ENCODE measurements around the gene CFH. TPM values are rescaled to one million over a fixed set of nuclear protein-coding genes. Genes with fewer than 3 reads are reported as not detected.

CFH gene
- total RNA-seq, 1 donor from 2014 or later: 24.0 TPM

GRCh38 chr1:196717868-196718267 is 66.0 kb downstream of the CFH start:
- TF ChIP-seq CTCF (IDR thresholded peaks at IDR 0.05): no peak
- H3K27ac Mint-ChIP-seq (ENCODE audit: unreplicated experiment): no peak overlapping the region
- no peak overlapping the region for H3K4me3 Mint-ChIP-seq (ENCODE audit: unreplicated experiment)
- H3K27me3 Mint-ChIP-seq (ENCODE audit: low read depth): peaks cover 11% of the 10 kb centered on the region
- H3K9me3 Mint-ChIP-seq (ENCODE audit: low read depth): no peaks in the 10 kb centered on the region
- H3K36me3 Mint-ChIP-seq (ENCODE audit: low read depth): peaks cover 9% of the 10 kb centered on the region
- H3K4me1 Mint-ChIP-seq (ENCODE audit: low read depth): no peaks in the 10 kb centered on the region
- no peak for DNase-seq (ENCODE audit: low spot score)

- peak; percentile 63 for TF ChIP-seq CTCF (IDR thresholded peaks at IDR 0.05)
- peaks cover 10% of the 10 kb centered on the region for H3K36me3 Mint-ChIP-seq (ENCODE audit: low read depth)
- no peaks in the 10 kb centered on the region for H3K9me3 Mint-ChIP-seq (ENCODE audit: low read depth)
- H3K4me3 Mint-ChIP-seq (ENCODE audit: unreplicated experiment): no peak overlapping the region
- DNase-seq (ENCODE audit: low spot score): no peak
- no peaks in the 10 kb centered on the region for H3K4me1 Mint-ChIP-seq (ENCODE audit: low read depth)
- peaks cover 10% of the 10 kb centered on the region for H3K27me3 Mint-ChIP-seq (ENCODE audit: low read depth)
- no peak overlapping the region for H3K27ac Mint-ChIP-seq (ENCODE audit: unreplicated experiment)
Measured at GRCh38 chr1:196723325-196724185, 71.7 kb downstream of the CFH start.

GRCh38 chr1:196732526-196732925 is 80.7 kb downstream of the CFH start:
- no peak for DNase-seq (ENCODE audit: low spot score)
- Mint-ChIP-seq H3K4me3 (ENCODE audit: unreplicated experiment) (no peak overlapping the region), H3K4me1 (ENCODE audit: low read depth) (no peaks in the 10 kb centered on the region), H3K27me3 (ENCODE audit: low read depth) (no peaks in the 10 kb centered on the region), H3K36me3 (ENCODE audit: low read depth) (peaks cover 11% of the 10 kb centered on the region), H3K27ac (ENCODE audit: unreplicated experiment) (no peak overlapping the region), H3K9me3 (ENCODE audit: low read depth) (peaks cover 6% of the 10 kb centered on the region)
- TF ChIP-seq CTCF (IDR thresholded peaks at IDR 0.05): peak; percentile 31

GRCh38 chr1:196733091-196733970 is 81.5 kb downstream of the CFH start:
- no peak for TF ChIP-seq CTCF (IDR thresholded peaks at IDR 0.05)
- Mint-ChIP-seq H3K27ac (ENCODE audit: unreplicated experiment) (no peak overlapping the region), H3K9me3 (ENCODE audit: low read depth) (peaks cover 12% of the 10 kb centered on the region), H3K4me1 (ENCODE audit: low read depth) (no peaks in the 10 kb centered on the region), H3K36me3 (ENCODE audit: low read depth) (peaks cover 16% of the 10 kb centered on the region), H3K27me3 (ENCODE audit: low read depth) (no peaks in the 10 kb centered on the region), H3K4me3 (ENCODE audit: unreplicated experiment) (no peak overlapping the region)
- DNase-seq (ENCODE audit: low spot score): no peak

GRCh38 chr1:196734006-196734405 is 82.2 kb downstream of the CFH start:
- Mint-ChIP-seq H3K27ac (ENCODE audit: unreplicated experiment) (no peak overlapping the region), H3K36me3 (ENCODE audit: low read depth) (peaks cover 16% of the 10 kb centered on the region), H3K27me3 (ENCODE audit: low read depth) (no peaks in the 10 kb centered on the region), H3K4me1 (ENCODE audit: low read depth) (no peaks in the 10 kb centered on the region), H3K9me3 (ENCODE audit: low read depth) (peaks cover 16% of the 10 kb centered on the region), H3K4me3 (ENCODE audit: unreplicated experiment) (no peak overlapping the region)
- no peak for TF ChIP-seq CTCF (IDR thresholded peaks at IDR 0.05)
- DNase-seq (ENCODE audit: low spot score): no peak

All from chondrocyte (in vitro differentiated cells).